ENCODE data around the gene FBL.

- TF ChIP-seq EZH2 (IDR thresholded peaks at IDR 0.05; ENCODE audit: low read length): no peak
- TF ChIP-seq, protein P1, sequence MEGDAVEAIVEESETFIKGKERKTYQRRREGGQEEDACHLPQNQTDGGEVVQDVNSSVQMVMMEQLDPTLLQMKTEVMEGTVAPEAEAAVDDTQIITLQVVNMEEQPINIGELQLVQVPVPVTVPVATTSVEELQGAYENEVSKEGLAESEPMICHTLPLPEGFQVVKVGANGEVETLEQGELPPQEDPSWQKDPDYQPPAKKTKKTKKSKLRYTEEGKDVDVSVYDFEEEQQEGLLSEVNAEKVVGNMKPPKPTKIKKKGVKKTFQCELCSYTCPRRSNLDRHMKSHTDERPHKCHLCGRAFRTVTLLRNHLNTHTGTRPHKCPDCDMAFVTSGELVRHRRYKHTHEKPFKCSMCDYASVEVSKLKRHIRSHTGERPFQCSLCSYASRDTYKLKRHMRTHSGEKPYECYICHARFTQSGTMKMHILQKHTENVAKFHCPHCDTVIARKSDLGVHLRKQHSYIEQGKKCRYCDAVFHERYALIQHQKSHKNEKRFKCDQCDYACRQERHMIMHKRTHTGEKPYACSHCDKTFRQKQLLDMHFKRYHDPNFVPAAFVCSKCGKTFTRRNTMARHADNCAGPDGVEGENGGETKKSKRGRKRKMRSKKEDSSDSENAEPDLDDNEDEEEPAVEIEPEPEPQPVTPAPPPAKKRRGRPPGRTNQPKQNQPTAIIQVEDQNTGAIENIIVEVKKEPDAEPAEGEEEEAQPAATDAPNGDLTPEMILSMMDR (optimal IDR thresholded peaks at IDR 0.05 in 1 of 3, IDR thresholded peaks at IDR 0.05 in 1 of 3, conservative IDR thresholded peaks at IDR 0.05 in 1 of 3; ENCODE audit: extremely low read depth in 1 of 3, insufficient read depth in 2 of 3, low read length in 3 of 3): no peak
Measured at GRCh38 chr19:39837978-39838377, 8.2 kb downstream of the FBL start.

Measured in keratinocyte (primary cell).